ENCODE results near the gene BCAN. TPM values are rescaled to one million over a fixed set of nuclear protein-coding genes. Genes with fewer than 3 reads are reported as not detected.

The BCAN gene
- total RNA-seq (2012; rRNA removed): not detected in 2 replicates
- polyA plus RNA-seq (2012; rRNA removed): 0.07 TPM in 1 of 2 replicates, not detected in the other
- 0.04 and 0.11 TPM in 2 replicates for polyA plus RNA-seq (2012; cell fraction: cytosol; rRNA removed)
- 0.05 TPM in 2 replicates for polyA plus RNA-seq (2012; cell fraction: nucleus; rRNA removed; ENCODE audit: low replicate concordance)
- percentile 5 among the genes with signal in this experiment for Bru-seq, nascent RNA
- BruChase-seq, experiment 1, labeled RNA remaining after a 6-hour chase: percentile 5 among the genes with signal in this experiment
- not detected for BruChase-seq, experiment 2, labeled RNA remaining after a 2-hour chase
- long read RNA-seq: 0 reads

GRCh38 chr1:156641761-156642264, at the start of gene BCAN:
Gene BCAN (plus strand): TSS chr1:156642117. CDS start chr1:156646055, 3,938 bp downstream.
- Histone ChIP-seq H3K4me1 (ENCODE audit: control insufficient read depth, insufficient read depth, low read length) (no peaks in the 10 kb centered on the region; the same call in 1 of the 2 replicates), H3K36me3 (ENCODE audit: control insufficient read depth, insufficient read depth, low read length) (no peaks in the 10 kb centered on the region), H2AFZ (replicated peaks; ENCODE audit: low read length, poor library complexity) (peak within 1 kb of the TSS; percentile 61), H4K20me1 (ENCODE audit: insufficient read depth, low read length) (peaks cover 11% of the 10 kb centered on the region; the same call in 1 of the 2 replicates), H2AK5ac (ENCODE audit: low read depth, low read length) (no peak within 1 kb of the TSS), H2BK15ac (ENCODE audit: low read depth, low read length) (no peak within 1 kb of the TSS), H3K79me1 (ENCODE audit: low read depth in 1 of 2, low read length in 2 of 2) (no peaks in the 10 kb centered on the region), H3K18ac (ENCODE audit: low read depth, low read length) (no peak within 1 kb of the TSS), H2BK120ac (ENCODE audit: low read depth, low read length) (no peak within 1 kb of the TSS), H3K4me2 (ENCODE audit: low read depth, low read length) (peak within 1 kb of the TSS; percentile 43; the same call in 1 of the 2 replicates), H3K23ac (ENCODE audit: low read depth, low read length) (peak within 1 kb of the TSS; percentile 49; the same call in 1 of the 2 replicates), H2AK9ac (replicated peaks; ENCODE audit: low read depth, low read length, poor library complexity) (no peak within 1 kb of the TSS), H3K14ac (replicated peaks; ENCODE audit: low read depth, low read length) (no peak within 1 kb of the TSS), H3K56ac (ENCODE audit: extremely low read depth, insufficient read depth, low read length) (no peak within 1 kb of the TSS), H3K4me3 (ENCODE audit: insufficient read depth, low read depth, low read length) (no peak within 1 kb of the TSS; the same call in 1 of the 2 replicates), H4K91ac (ENCODE audit: insufficient read depth, low read depth, low read length) (no peak within 1 kb of the TSS), H3K9me3 (ENCODE audit: control insufficient read depth, insufficient read depth, low read length) (0 out of 2 replicates have a peak, but pooled peaks cover 1% of the 10 kb centered on the region), H3K9ac (ENCODE audit: low read depth, low read length) (no peak within 1 kb of the TSS), H3K9me1 (ENCODE audit: insufficient read depth, low read length) (no peaks in the 10 kb centered on the region), H4K5ac (ENCODE audit: low read depth, low read length) (no peak within 1 kb of the TSS), H3K4ac (ENCODE audit: low read depth, low read length) (no peak within 1 kb of the TSS), H2BK5ac (ENCODE audit: low read depth, low read length, poor library complexity, severe bottlenecking) (no peak within 1 kb of the TSS), H3K27me3 (ENCODE audit: control insufficient read depth, insufficient read depth, low read length) (peaks cover 92% of the 10 kb centered on the region), H3K27ac (ENCODE audit: insufficient read depth, low read length) (no peak within 1 kb of the TSS), H2BK20ac (ENCODE audit: low read depth, low read length) (no peak within 1 kb of the TSS), H4K8ac (ENCODE audit: low read depth in 2 of 2, low read length in 2 of 2) (no peak within 1 kb of the TSS)
- TF ChIP-seq MAZ (IDR thresholded peaks at IDR 0.05; ENCODE audit: borderline replicate concordance, low read depth, low read length) (peak; percentile 38; the same call in 1 of the 2 replicates), RAD21 (IDR thresholded peaks at IDR 0.05; ENCODE audit: low read length) (no peak), CHD1 (IDR thresholded peaks at IDR 0.05; ENCODE audit: low read depth, low read length) (no peak)
- in situ Hi-C loops (cut with MboI; ENCODE audit: low sequenced_read_pairs): no loop called here
- ChIA-PET POLR2A (ENCODE audit: unreplicated experiment) (no interaction called here), CTCF (interaction anchor here (1.5 to 1.8 kb wide), 2 partner anchors 15 to 18 kb away, joined by 4 to 14 read pairs; no protein-coding TSS in a partner anchor)
- dilution Hi-C loops (cut with HindIII; ENCODE audit: low sequenced_read_pairs, unreplicated experiment): no loop called here
- BruUV-seq (replicated peaks): no TSS peak
- WGBS, 2 experiments (ENCODE audit: extremely low coverage in 2 of 2, insufficient read length in 1 of 2): 0% methylated on average over 12 of the region's 46 CpGs; no CpG with 5 or more reads in 1 of the 2 experiments
- DNase-seq (peak; percentile 19), ATAC-seq (ENCODE audit: low read depth) (peak; percentile 72)
- intact Hi-C loops (cut with micrococcal nuclease): no loop called here

Measured in IMR-90 (cell line).